K562 (cell line): ENCODE results near the gene SAPCD1.

Source experiments
- CBX3 ChIP-seq, 2 experiments: IDR thresholded peaks; 1 replicate in 1 of 2; 2 replicates in 1 of 2; pipeline ENCODE4 v1.6.1; 2012; ENCODE audit warnings: inconsistent platforms in 2 of 2, low read length in 2 of 2, borderline replicate concordance in 1 of 2, control low read depth in 1 of 2
- CTBP1 ChIP-seq: fragments of 450-650 bp; IDR thresholded peaks from 2 replicates; pipeline ENCODE4 v1.6.1; 2016; ENCODE audit warnings: borderline replicate concordance
- CTCF ChIP-seq, 3 experiments: IDR thresholded peaks in 2 of 3; conservative IDR thresholded peaks in 1 of 3; 2 replicates each; pipeline ENCODE4 v1.5.1; 2011 to 2012; ENCODE audit warnings: low read length in 3 of 3, mild to moderate bottlenecking in 3 of 3, control low read depth in 2 of 3, improper control_type of control experiment in 1 of 3, inconsistent platforms in 1 of 3, low read depth in 1 of 3, mixed read lengths in 1 of 3, moderate library complexity in 1 of 3; ENCODE audit not compliant: insufficient read depth in 2 of 3
- FOXK2 ChIP-seq, 2 experiments: fragments of 450-650 bp; IDR thresholded peaks in 1 of 2; conservative IDR thresholded peaks in 1 of 2; 2 replicates each; pipeline ENCODE4 v1.6.1; 2016; ENCODE audit warnings: low read depth in 2 of 2, mild to moderate bottlenecking in 1 of 2
- MLX ChIP-seq, 2 experiments: fragments of 450-650 bp in 1 of 2; sonication (generic) in 1 of 2; formaldehyde crosslinking; conservative IDR thresholded peaks; 2 replicates each; pipeline versions ENCODE4 v1.4.0 to v1.8.1; 2020 to 2022; ENCODE audit warnings: mild to moderate bottlenecking in 1 of 2, missing genetic modification reagents in 1 of 2
- NCOR1 ChIP-seq: fragments of 450-650 bp; IDR thresholded peaks from 2 replicates; pipeline ENCODE4 v1.6.1; 2016; ENCODE audit warnings: mild to moderate bottlenecking, moderate library complexity
- NFIC ChIP-seq: fragments of 450-650 bp; IDR thresholded peaks from 2 replicates; pipeline ENCODE4 v1.6.1; 2017; ENCODE audit warnings: mild to moderate bottlenecking, inconsistent platforms
- PHF21A ChIP-seq: fragments of 450-650 bp; IDR thresholded peaks from 2 replicates; pipeline ENCODE4 v1.6.1; 2017; ENCODE audit warnings: low read depth, borderline replicate concordance
- PRPF4 ChIP-seq: fragments of 200-400 bp; formaldehyde crosslinking; IDR thresholded peaks from one replicate; pipeline ENCODE4 v1.6.1; 2017; ENCODE audit warnings: low read length, low read depth, mild to moderate bottlenecking; ENCODE audit not compliant: insufficient read depth, poor library complexity, severe bottlenecking
- ZBED1 ChIP-seq: IDR thresholded peaks from 2 replicates; pipeline ENCODE4 v1.6.1; 2014
- ZNF239 ChIP-seq: fragments of 250-450 bp; sonication (Bioruptor Pico); IDR thresholded peaks from 2 replicates; pipeline ENCODE4 v1.4.0; 2020; ENCODE audit warnings: mild to moderate bottlenecking
- TF ChIP-seq, protein P1 (sequence below): sonication (generic); formaldehyde crosslinking; IDR thresholded peaks from 2 replicates; pipeline ENCODE4 v1.9.0; 2022; ENCODE audit warnings: mild to moderate bottlenecking, missing genetic modification reagents
- TF ChIP-seq, protein P2 (sequence below): sonication (generic); formaldehyde crosslinking; IDR thresholded peaks from 2 replicates; pipeline ENCODE4 v1.8.1; 2023; ENCODE audit warnings: mild to moderate bottlenecking, missing genetic modification reagents, moderate library complexity

GRCh38 chr6:31732029-31732428, 30.4 kb upstream of the SAPCD1 start:
- TF ChIP-seq NCOR1: no peak
- TF ChIP-seq CTCF (IDR thresholded peaks at IDR 0.05 in 2 of 3, conservative IDR thresholded peaks at IDR 0.05 in 1 of 3; ENCODE audit: insufficient read depth in 2 of 3, low read depth in 1 of 3, low read length in 3 of 3): no peak
- TF ChIP-seq NFIC: no peak
- no peak for TF ChIP-seq CTBP1
- no peak for TF ChIP-seq MLX (CRISPR knock-in tag; conservative IDR thresholded peaks at IDR 0.05)
- TF ChIP-seq PRPF4: no peak
- TF ChIP-seq PHF21A: no peak
- TF ChIP-seq ZNF239 (CRISPR knock-in tag): no peak
- no peak for TF ChIP-seq FOXK2 (conservative IDR thresholded peaks at IDR 0.05 in 1 of 2, IDR thresholded peaks at IDR 0.05 in 1 of 2; ENCODE audit: low read depth in 2 of 2)
- TF ChIP-seq ZBED1: no peak
- TF ChIP-seq CBX3 (IDR thresholded peaks at IDR 0.05; ENCODE audit: borderline replicate concordance in 1 of 2, low read length in 2 of 2): no peak
- TF ChIP-seq, protein P1, sequence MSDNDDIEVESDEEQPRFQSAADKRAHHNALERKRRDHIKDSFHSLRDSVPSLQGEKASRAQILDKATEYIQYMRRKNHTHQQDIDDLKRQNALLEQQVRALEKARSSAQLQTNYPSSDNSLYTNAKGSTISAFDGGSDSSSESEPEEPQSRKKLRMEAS: no peak
- TF ChIP-seq, protein P2, sequence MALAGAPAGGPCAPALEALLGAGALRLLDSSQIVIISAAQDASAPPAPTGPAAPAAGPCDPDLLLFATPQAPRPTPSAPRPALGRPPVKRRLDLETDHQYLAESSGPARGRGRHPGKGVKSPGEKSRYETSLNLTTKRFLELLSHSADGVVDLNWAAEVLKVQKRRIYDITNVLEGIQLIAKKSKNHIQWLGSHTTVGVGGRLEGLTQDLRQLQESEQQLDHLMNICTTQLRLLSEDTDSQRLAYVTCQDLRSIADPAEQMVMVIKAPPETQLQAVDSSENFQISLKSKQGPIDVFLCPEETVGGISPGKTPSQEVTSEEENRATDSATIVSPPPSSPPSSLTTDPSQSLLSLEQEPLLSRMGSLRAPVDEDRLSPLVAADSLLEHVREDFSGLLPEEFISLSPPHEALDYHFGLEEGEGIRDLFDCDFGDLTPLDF (CRISPR knock-in tag): no peak
